SU-DHL-6 (cell line): ENCODE data around the gene TRRAP.

Experiments
- EZH2phosphoT487 ChIP-seq: fragments of 200-600 bp; sonication (generic), shearing (Covaris generic); conservative IDR thresholded peaks from 2 replicates; pipeline ENCODE4 v1.6.1; 2018; ENCODE audit warnings: mild to moderate bottlenecking, antibody characterized with exemption, low read length, moderate library complexity, mixed read lengths
- TF ChIP-seq, protein P1 (sequence below): fragments of 200-600 bp; sonication (generic); IDR thresholded peaks from one replicate; pipeline ENCODE4 v1.5.1; 2017; ENCODE audit warnings: antibody characterized with exemption, mild to moderate bottlenecking, low read length, moderate library complexity; ENCODE audit not compliant: insufficient read depth, poor library complexity, severe bottlenecking

DNA sequence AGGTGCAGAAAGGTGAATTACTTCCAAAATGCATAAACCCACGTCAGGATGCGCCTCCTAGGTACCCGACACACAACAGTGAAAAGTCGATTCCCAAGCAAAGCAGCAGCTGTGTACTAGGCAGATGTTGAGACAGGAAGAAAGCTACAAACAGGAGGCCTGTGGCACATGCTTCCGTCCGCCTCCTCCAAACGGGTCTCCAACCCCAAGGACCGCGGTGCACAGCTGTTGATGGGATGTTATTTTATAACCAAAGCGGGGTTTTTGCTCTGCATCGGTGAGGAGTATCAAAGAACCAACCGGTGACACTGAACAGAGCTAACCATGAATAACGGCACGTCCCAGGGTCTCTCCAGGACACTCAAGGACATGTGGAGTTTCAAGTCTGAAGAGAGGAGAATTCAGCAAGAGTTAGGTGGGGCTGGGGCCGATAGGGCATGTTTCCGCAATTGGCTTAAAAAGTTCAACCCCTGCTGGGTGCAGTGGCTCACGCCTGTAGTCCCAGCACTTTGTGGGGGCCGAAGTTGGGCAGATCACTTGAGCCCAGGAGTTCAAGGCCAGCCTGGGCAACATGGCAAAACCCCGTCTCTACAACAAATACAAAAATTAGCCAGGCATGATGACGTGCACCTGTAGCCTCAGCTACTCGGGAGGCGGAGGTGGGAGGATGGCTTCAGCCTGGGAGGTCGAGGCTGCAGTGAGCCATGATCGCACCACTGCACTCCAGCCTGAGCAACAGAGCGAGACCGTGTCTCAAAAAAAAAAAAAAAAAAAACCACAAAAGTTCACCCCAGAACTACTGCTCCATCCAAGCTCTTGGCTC, 157.6 kb downstream of the TRRAP start:
- TF ChIP-seq, protein P1, sequence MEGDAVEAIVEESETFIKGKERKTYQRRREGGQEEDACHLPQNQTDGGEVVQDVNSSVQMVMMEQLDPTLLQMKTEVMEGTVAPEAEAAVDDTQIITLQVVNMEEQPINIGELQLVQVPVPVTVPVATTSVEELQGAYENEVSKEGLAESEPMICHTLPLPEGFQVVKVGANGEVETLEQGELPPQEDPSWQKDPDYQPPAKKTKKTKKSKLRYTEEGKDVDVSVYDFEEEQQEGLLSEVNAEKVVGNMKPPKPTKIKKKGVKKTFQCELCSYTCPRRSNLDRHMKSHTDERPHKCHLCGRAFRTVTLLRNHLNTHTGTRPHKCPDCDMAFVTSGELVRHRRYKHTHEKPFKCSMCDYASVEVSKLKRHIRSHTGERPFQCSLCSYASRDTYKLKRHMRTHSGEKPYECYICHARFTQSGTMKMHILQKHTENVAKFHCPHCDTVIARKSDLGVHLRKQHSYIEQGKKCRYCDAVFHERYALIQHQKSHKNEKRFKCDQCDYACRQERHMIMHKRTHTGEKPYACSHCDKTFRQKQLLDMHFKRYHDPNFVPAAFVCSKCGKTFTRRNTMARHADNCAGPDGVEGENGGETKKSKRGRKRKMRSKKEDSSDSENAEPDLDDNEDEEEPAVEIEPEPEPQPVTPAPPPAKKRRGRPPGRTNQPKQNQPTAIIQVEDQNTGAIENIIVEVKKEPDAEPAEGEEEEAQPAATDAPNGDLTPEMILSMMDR, result no peak
- TF ChIP-seq EZH2phosphoT487, result no peak
